GM12878 (cell line): ENCODE measurements around the gene ADAMTS3.

Source experiments
- CHD2 ChIP-seq: IDR thresholded peaks from 2 replicates; pipeline ENCODE4 v1.6.1; 2011; ENCODE audit warnings: low read depth, low read length, improper control_type of control experiment, borderline replicate concordance
- EGR1 ChIP-seq, 2 experiments: IDR thresholded peaks; 1 replicate in 1 of 2; 2 replicates in 1 of 2; pipeline ENCODE4 v1.6.1; 2011 to 2012; ENCODE audit warnings: low read depth in 2 of 2, low read length in 2 of 2, borderline replicate concordance in 1 of 2, mild to moderate bottlenecking in 1 of 2, moderate library complexity in 1 of 2
- EZH2 ChIP-seq: IDR thresholded peaks from 2 replicates; pipeline ENCODE4 v1.6.1; 2012; ENCODE audit warnings: low read depth, mild to moderate bottlenecking, control low read depth, inconsistent platforms, low read length, borderline replicate concordance; ENCODE audit not compliant: control insufficient read depth
- HDAC2 ChIP-seq: fragments of 200-600 bp; sonication (generic); IDR thresholded peaks from 2 replicates; pipeline ENCODE4 v1.6.1; 2017
- NR2C2 ChIP-seq: IDR thresholded peaks from 2 replicates; pipeline ENCODE4 v1.6.1; 2011; ENCODE audit warnings: borderline replicate concordance, low read depth; ENCODE audit not compliant: control insufficient read depth, insufficient read length
- POLR2A ChIP-seq: IDR thresholded peaks from 2 replicates; pipeline ENCODE4 v1.6.1; 2011; ENCODE audit warnings: low read depth, mild to moderate bottlenecking, low read length
- RAD51 ChIP-seq: fragments of 450-650 bp; IDR thresholded peaks from 2 replicates; pipeline ENCODE4 v1.6.1; 2016; ENCODE audit warnings: moderate library complexity, mild to moderate bottlenecking, inconsistent platforms
- SMC3 ChIP-seq: IDR thresholded peaks from 2 replicates; pipeline ENCODE4 v1.6.1; 2011; ENCODE audit warnings: low read length, improper control_type of control experiment, borderline replicate concordance
- TF ChIP-seq, protein P1 (sequence below): IDR thresholded peaks from 2 replicates; pipeline ENCODE4 v1.6.1; 2011; ENCODE audit warnings: low read depth, low read length, improper control_type of control experiment, borderline replicate concordance
- TF ChIP-seq, protein P2 (sequence below): fragments of 450-650 bp; IDR thresholded peaks from 2 replicates; pipeline ENCODE4 v1.6.1; 2017; ENCODE audit warnings: mild to moderate bottlenecking, low read depth, inconsistent platforms; ENCODE audit not compliant: poor library complexity, severe bottlenecking
- TF ChIP-seq, protein P3 (sequence below), 3 experiments: IDR thresholded peaks in 2 of 3; conservative IDR thresholded peaks in 1 of 3; 2 replicates each; pipeline ENCODE4 v1.5.1; 2011; ENCODE audit warnings: low read depth in 3 of 3, low read length in 3 of 3, mild to moderate bottlenecking in 3 of 3, control low read depth in 2 of 3, moderate library complexity in 2 of 3, inconsistent platforms in 1 of 3, mixed read lengths in 1 of 3; ENCODE audit not compliant: control insufficient read depth in 2 of 3, insufficient read depth in 1 of 3; ENCODE audit errors: extremely low read depth in 1 of 3
- TF ChIP-seq, protein P4 (sequence below): IDR thresholded peaks from 2 replicates; pipeline ENCODE4 v1.6.1; 2011; ENCODE audit warnings: low read depth, mild to moderate bottlenecking, low read length, moderate library complexity, borderline replicate concordance; ENCODE audit errors: extremely low read depth

DNA sequence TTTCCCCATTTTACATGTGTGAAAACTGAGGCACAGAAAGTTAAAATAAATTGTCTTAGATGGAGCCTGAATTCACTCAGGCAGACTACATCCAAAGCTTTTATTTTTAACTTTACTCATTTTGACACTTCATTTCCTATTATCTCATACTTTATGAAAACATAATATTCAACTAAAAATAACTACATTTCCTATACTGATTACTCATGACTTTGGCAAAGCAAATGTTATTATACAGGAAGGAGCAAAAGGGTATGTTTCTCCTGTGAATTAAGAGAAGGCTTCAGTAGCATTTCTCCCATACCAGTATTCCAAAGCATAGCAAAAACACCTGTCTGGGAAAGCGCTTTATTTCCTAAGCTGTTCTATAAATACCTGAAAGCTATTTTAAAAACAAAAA lies 178.6 kb downstream of the ADAMTS3 start:
- TF ChIP-seq, protein P1, sequence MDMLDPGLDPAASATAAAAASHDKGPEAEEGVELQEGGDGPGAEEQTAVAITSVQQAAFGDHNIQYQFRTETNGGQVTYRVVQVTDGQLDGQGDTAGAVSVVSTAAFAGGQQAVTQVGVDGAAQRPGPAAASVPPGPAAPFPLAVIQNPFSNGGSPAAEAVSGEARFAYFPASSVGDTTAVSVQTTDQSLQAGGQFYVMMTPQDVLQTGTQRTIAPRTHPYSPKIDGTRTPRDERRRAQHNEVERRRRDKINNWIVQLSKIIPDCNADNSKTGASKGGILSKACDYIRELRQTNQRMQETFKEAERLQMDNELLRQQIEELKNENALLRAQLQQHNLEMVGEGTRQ = no peak
- TF ChIP-seq, protein P2, sequence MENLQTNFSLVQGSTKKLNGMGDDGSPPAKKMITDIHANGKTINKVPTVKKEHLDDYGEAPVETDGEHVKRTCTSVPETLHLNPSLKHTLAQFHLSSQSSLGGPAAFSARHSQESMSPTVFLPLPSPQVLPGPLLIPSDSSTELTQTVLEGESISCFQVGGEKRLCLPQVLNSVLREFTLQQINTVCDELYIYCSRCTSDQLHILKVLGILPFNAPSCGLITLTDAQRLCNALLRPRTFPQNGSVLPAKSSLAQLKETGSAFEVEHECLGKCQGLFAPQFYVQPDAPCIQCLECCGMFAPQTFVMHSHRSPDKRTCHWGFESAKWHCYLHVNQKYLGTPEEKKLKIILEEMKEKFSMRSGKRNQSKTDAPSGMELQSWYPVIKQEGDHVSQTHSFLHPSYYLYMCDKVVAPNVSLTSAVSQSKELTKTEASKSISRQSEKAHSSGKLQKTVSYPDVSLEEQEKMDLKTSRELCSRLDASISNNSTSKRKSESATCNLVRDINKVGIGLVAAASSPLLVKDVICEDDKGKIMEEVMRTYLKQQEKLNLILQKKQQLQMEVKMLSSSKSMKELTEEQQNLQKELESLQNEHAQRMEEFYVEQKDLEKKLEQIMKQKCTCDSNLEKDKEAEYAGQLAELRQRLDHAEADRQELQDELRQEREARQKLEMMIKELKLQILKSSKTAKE = no peak
- TF ChIP-seq, protein P3, sequence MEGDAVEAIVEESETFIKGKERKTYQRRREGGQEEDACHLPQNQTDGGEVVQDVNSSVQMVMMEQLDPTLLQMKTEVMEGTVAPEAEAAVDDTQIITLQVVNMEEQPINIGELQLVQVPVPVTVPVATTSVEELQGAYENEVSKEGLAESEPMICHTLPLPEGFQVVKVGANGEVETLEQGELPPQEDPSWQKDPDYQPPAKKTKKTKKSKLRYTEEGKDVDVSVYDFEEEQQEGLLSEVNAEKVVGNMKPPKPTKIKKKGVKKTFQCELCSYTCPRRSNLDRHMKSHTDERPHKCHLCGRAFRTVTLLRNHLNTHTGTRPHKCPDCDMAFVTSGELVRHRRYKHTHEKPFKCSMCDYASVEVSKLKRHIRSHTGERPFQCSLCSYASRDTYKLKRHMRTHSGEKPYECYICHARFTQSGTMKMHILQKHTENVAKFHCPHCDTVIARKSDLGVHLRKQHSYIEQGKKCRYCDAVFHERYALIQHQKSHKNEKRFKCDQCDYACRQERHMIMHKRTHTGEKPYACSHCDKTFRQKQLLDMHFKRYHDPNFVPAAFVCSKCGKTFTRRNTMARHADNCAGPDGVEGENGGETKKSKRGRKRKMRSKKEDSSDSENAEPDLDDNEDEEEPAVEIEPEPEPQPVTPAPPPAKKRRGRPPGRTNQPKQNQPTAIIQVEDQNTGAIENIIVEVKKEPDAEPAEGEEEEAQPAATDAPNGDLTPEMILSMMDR (IDR thresholded peaks at IDR 0.05 in 2 of 3, conservative IDR thresholded peaks at IDR 0.05 in 1 of 3; ENCODE audit: control insufficient read depth in 2 of 3, extremely low read depth in 1 of 3, insufficient read depth in 1 of 3, low read depth in 3 of 3, low read length in 3 of 3) = no peak
- TF ChIP-seq RAD51 (no peak), EZH2 (no peak), HDAC2 (no peak), CHD2 (no peak), EGR1 (IDR thresholded peaks at IDR 0.05; ENCODE audit: borderline replicate concordance in 1 of 2, low read depth in 2 of 2, low read length in 2 of 2) (no peak), NR2C2 (no peak), POLR2A (no peak), SMC3 (no peak)
- TF ChIP-seq, protein P4, sequence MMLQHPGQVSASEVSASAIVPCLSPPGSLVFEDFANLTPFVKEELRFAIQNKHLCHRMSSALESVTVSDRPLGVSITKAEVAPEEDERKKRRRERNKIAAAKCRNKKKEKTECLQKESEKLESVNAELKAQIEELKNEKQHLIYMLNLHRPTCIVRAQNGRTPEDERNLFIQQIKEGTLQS = no peak
